ENCODE data around the gene UBD. TPM values are rescaled to one million over a fixed set of nuclear protein-coding genes. Genes with fewer than 3 reads are reported as not detected.

UBD gene
- total and polyA plus RNA-seq, 2 experiments from 2014 or later = not detected

DNA sequence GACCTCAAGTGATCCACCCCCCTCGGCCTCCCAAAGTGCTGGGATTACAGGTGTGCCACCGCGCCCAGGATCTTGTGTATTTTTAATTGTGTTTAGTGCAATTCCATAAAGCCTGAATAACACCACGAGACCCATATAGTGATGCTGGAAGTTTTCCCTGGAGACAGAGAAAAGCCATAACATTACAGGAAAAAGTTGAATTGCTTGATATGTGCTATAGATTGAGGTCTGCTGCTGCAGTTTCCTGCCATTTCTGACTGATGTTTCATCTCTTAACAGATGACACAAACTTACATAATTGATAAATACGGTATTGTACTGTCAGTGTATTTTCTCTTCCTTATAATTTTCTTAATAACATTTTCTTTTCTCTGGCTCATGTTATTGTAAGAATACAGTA, 7.3 kb upstream of the UBD start:
- no peaks in the 10 kb centered on the region for H3F3A ChIP-seq (ENCODE audit: insufficient read depth)
- no peak overlapping the region for H3K9ac ChIP-seq
- DNase-seq = no peak
- H3K9me3 ChIP-seq (ENCODE audit: low read depth) = no peaks in the 10 kb centered on the region
- TF ChIP-seq EZH2phosphoT487 (IDR thresholded peaks at IDR 0.05; ENCODE audit: insufficient read depth, low read depth) = no peak
- no peaks in the 10 kb centered on the region; the same call in 1 of the 2 replicates for H3K9me2 ChIP-seq (ENCODE audit: insufficient read depth)
- no peaks in the 10 kb centered on the region for H3K36me3 ChIP-seq (ENCODE audit: low read depth)
- H3K27ac ChIP-seq = no peak overlapping the region
- no peaks in the 10 kb centered on the region for H3K79me2 ChIP-seq (ENCODE audit: insufficient read depth)
- no peak overlapping the region for H3K4me3 ChIP-seq
- in situ Hi-C loops (cut with MboI) = no loop called here
- WGBS, 2 experiments (ENCODE audit: low coverage in 1 of 2, low lambda C conversion rate in 2 of 2, missing lambda C conversion rate in 2 of 2) = 52 to 55% methylated on average over 5 of the region's 5 CpGs
- no peaks in the 10 kb centered on the region; the same call in 1 of the 2 replicates for H3K27me3 ChIP-seq (replicated peaks; ENCODE audit: insufficient read depth)
- no peaks in the 10 kb centered on the region for H3K4me1 ChIP-seq (ENCODE audit: insufficient read depth)
- H4K20me1 ChIP-seq (ENCODE audit: insufficient read depth) = no peaks in the 10 kb centered on the region
- H3K4me2 ChIP-seq (ENCODE audit: unreplicated experiment) = no peak overlapping the region
- no peak overlapping the region for H2AFZ ChIP-seq

DNA sequence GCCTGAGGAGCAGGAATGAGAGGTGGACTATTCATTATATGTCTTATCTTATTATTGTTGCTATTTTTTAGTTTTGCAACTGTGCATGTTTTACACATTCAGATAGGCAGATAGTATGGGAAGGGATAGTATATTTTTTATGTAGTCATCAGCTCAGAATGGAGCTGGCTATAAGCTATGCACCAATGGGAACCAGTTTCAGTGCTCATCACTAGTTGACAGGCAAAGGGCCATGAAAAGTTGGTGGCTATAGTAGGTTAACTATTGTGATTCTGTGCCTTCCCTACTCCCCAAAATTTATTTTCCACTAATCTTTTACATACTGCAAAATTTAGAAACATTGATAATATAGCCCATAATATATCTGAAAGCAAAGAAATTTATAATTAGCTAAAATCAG, 5.3 kb upstream of the UBD start:
- Histone ChIP-seq H3K27ac (no peak overlapping the region), H3K9me2 (ENCODE audit: insufficient read depth) (no peaks in the 10 kb centered on the region; the same call in 1 of the 2 replicates), H3F3A (ENCODE audit: insufficient read depth) (no peaks in the 10 kb centered on the region), H3K36me3 (ENCODE audit: low read depth) (no peaks in the 10 kb centered on the region), H3K4me3 (no peak overlapping the region), H3K9ac (no peak overlapping the region), H4K20me1 (ENCODE audit: insufficient read depth) (no peaks in the 10 kb centered on the region), H3K27me3 (replicated peaks; ENCODE audit: insufficient read depth) (peaks cover 4% of the 10 kb centered on the region; the same call in 1 of the 2 replicates), H2AFZ (no peak overlapping the region), H3K9me3 (ENCODE audit: low read depth) (no peaks in the 10 kb centered on the region), H3K79me2 (ENCODE audit: insufficient read depth) (no peaks in the 10 kb centered on the region), H3K4me2 (ENCODE audit: unreplicated experiment) (no peak overlapping the region), H3K4me1 (ENCODE audit: insufficient read depth) (no peaks in the 10 kb centered on the region)
- TF ChIP-seq EZH2 (IDR thresholded peaks at IDR 0.05; ENCODE audit: insufficient read depth, poor library complexity, severe bottlenecking) = no peak
- no peak for TF ChIP-seq EZH2phosphoT487 (IDR thresholded peaks at IDR 0.05; ENCODE audit: insufficient read depth, low read depth)
- DNase-seq = no peak
- in situ Hi-C loops (cut with MboI) = no loop called here

DNA sequence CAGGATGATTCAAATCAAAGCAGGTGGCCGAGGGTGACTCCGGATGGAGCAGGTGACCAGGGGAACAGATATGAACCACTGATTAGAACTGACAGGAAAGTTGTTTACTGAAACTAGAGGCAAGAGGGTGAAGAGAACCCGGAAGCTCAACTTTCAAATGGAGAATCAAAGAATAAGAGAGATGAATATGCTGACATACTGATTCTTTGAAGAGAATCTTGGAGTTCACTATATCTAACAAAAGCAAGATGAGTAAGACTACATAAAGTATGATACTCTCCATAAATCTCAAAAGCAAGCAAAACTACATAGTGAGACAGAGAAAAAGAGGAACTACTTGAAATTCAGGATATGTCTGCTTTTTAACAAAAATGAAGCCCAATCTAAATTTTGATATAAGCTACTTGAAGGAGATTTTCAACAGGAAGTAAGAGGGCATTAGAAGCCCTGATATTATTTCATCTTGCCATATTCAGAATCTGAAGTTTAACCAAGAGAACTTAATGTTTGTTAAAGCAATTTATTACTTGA, 4.0 kb upstream of the UBD start:
- TF ChIP-seq EZH2phosphoT487 (IDR thresholded peaks at IDR 0.05; ENCODE audit: insufficient read depth, low read depth) (no peak), EZH2 (IDR thresholded peaks at IDR 0.05; ENCODE audit: insufficient read depth, poor library complexity, severe bottlenecking) (no peak)
- Histone ChIP-seq H3K27ac (no peak overlapping the region), H3K36me3 (ENCODE audit: low read depth) (no peaks in the 10 kb centered on the region), H3F3A (ENCODE audit: insufficient read depth) (no peaks in the 10 kb centered on the region), H2AFZ (no peak overlapping the region), H3K4me2 (ENCODE audit: unreplicated experiment) (no peak overlapping the region), H3K4me1 (ENCODE audit: insufficient read depth) (no peaks in the 10 kb centered on the region), H3K9me3 (ENCODE audit: low read depth) (no peaks in the 10 kb centered on the region), H3K79me2 (ENCODE audit: insufficient read depth) (no peaks in the 10 kb centered on the region), H3K27me3 (replicated peaks; ENCODE audit: insufficient read depth) (peaks cover 9% of the 10 kb centered on the region; the same call in 1 of the 2 replicates), H3K4me3 (no peak overlapping the region), H3K9me2 (ENCODE audit: insufficient read depth) (no peaks in the 10 kb centered on the region; the same call in 1 of the 2 replicates), H3K9ac (no peak overlapping the region), H4K20me1 (ENCODE audit: insufficient read depth) (no peaks in the 10 kb centered on the region)
- in situ Hi-C loops (cut with MboI) = no loop called here
- WGBS, 2 experiments (ENCODE audit: low coverage in 1 of 2, low lambda C conversion rate in 2 of 2, missing lambda C conversion rate in 2 of 2) = 58 to 61% methylated on average over 3 of the region's 3 CpGs
- no peak for DNase-seq

DNA sequence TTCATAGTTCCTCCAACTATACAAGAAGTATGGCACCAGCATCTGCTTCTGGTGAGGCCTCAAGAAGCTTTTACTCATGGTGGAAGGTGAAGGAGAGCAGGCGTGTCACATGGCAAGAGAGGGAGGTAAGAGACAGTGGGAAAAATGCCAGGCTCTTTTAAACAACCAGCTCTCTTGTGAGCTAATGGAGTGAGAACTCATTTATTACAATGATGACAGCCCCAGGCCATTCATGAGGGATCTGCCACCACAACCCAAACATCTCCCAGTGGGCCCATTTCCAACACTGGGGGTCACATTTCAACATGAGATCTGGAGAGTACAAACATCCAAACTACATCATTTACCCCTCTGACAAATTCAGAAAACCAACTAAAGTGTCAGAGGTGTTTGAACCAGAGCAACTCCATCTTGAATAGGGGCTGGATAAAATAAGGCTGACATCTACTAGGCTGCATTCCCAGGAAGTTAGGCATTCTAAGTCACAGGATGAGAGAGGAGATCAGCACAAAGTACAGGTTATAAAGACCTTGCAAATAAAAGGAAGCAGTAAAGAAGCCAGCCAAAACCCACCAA, 2.2 kb upstream of the UBD start:
- Histone ChIP-seq H3K36me3 (ENCODE audit: low read depth) (no peaks in the 10 kb centered on the region), H2AFZ (no peak overlapping the region), H3K27me3 (replicated peaks; ENCODE audit: insufficient read depth) (peaks cover 9% of the 10 kb centered on the region; the same call in 1 of the 2 replicates), H3K4me1 (ENCODE audit: insufficient read depth) (no peaks in the 10 kb centered on the region), H3K79me2 (ENCODE audit: insufficient read depth) (no peaks in the 10 kb centered on the region), H4K20me1 (ENCODE audit: insufficient read depth) (no peaks in the 10 kb centered on the region), H3K27ac (no peak overlapping the region), H3K4me3 (no peak overlapping the region), H3K4me2 (ENCODE audit: unreplicated experiment) (no peak overlapping the region), H3K9me2 (ENCODE audit: insufficient read depth) (no peaks in the 10 kb centered on the region; the same call in 1 of the 2 replicates), H3K9me3 (ENCODE audit: low read depth) (no peaks in the 10 kb centered on the region), H3K9ac (no peak overlapping the region), H3F3A (ENCODE audit: insufficient read depth) (no peaks in the 10 kb centered on the region)
- no peak for TF ChIP-seq EZH2phosphoT487 (IDR thresholded peaks at IDR 0.05; ENCODE audit: insufficient read depth, low read depth)
- no peak for TF ChIP-seq EZH2 (IDR thresholded peaks at IDR 0.05; ENCODE audit: insufficient read depth, poor library complexity, severe bottlenecking)
- DNase-seq = no peak
- in situ Hi-C loops (cut with MboI) = no loop called here
- WGBS, 2 experiments (ENCODE audit: low coverage in 1 of 2, low lambda C conversion rate in 2 of 2, missing lambda C conversion rate in 2 of 2) = 33 to 55% methylated on average over 1 of the region's 1 CpG

DNA sequence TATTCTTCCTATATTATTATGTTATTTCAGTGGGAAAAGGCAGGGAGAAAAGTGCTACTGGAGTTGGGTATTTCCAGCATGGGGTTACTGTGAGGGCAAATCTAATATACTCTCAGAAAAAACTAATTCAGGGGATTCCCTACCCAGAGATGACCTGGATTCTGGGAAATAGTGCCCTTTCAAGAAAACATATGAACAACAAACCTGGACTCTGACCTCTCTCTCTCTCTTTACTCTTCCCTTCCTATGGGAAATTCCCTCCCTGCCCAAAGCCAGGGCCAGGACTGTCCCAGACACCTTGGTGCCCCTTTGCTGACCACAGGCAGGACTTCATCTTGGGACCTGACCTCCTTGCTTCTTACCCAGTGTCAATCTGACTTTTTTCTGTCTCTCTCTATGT, 1.6 kb upstream of the UBD start:
- in situ Hi-C loops (cut with MboI) = no loop called here
- H3K9ac ChIP-seq = no peak overlapping the region
- H3K79me2 ChIP-seq (ENCODE audit: insufficient read depth) = no peaks in the 10 kb centered on the region
- H4K20me1 ChIP-seq (ENCODE audit: insufficient read depth) = no peaks in the 10 kb centered on the region
- H3K36me3 ChIP-seq (ENCODE audit: low read depth) = no peaks in the 10 kb centered on the region
- no peak overlapping the region for H3K4me2 ChIP-seq (ENCODE audit: unreplicated experiment)
- TF ChIP-seq EZH2 (IDR thresholded peaks at IDR 0.05; ENCODE audit: insufficient read depth, poor library complexity, severe bottlenecking) (no peak), EZH2phosphoT487 (IDR thresholded peaks at IDR 0.05; ENCODE audit: insufficient read depth, low read depth) (no peak)
- H2AFZ ChIP-seq = no peak overlapping the region
- H3K9me3 ChIP-seq (ENCODE audit: low read depth) = no peaks in the 10 kb centered on the region
- H3K9me2 ChIP-seq (ENCODE audit: insufficient read depth) = no peaks in the 10 kb centered on the region; the same call in 1 of the 2 replicates
- H3K27me3 ChIP-seq (replicated peaks; ENCODE audit: insufficient read depth) = peaks cover 9% of the 10 kb centered on the region; the same call in 1 of the 2 replicates
- no peak for DNase-seq
- no peaks in the 10 kb centered on the region for H3K4me1 ChIP-seq (ENCODE audit: insufficient read depth)
- H3K4me3 ChIP-seq = no peak overlapping the region
- no peak overlapping the region for H3K27ac ChIP-seq
- no peaks in the 10 kb centered on the region for H3F3A ChIP-seq (ENCODE audit: insufficient read depth)

Measured in GM23248 (cell line).